Stimulated activated CD4-positive, alpha-beta T cell treated with anti-CD3 and anti-CD28 coated beads, Interleukin-1b, Interleukin-23, amount 100 ng/mL, for 4 hours (primary cell): ENCODE data around the gene AKR1C1.
"Not testable (repeated sequence)": the region's sequence is repeated elsewhere in the genome, so short reads cannot be mapped to it uniquely, and the experiment has no call there.

Source experiments
- DNase-seq, 2 donors: peaks; one replicate each; pipeline ENCODE4 v3.0.0-alpha.2; 2020; ENCODE audit warnings: low read depth in 2 of 2

Gene AKR1C1

DNA sequence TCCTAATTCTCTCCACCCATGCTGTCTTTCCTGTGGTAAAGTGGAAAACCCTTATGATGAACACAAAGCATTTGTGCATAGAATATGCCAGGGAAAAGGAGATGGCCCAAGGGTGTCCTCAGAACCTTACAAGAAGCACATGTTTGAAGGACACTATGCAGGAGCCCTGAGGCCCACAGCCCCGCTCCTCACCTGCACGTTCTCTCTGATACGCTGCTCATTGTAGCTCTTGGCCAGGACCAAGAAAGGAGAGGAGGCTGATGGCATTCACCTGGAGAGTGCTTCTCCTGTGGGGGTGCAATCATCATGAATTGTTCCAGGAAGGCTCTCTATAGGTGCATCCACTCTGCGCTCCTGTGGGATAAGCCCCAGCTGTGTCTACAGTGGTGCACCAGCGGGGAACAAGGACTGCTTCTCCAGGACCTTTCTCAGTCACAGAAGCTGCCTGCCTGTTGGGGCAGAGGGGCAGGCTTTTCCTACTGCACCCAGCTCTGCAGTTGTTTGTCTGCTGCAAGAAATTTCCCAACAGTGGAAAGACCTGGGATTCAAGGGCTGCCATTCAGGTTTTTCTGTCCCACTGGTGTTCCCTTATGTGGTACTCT lies 20.5 kb downstream of the AKR1C1 start:
- DNase-seq = no peak

DNA sequence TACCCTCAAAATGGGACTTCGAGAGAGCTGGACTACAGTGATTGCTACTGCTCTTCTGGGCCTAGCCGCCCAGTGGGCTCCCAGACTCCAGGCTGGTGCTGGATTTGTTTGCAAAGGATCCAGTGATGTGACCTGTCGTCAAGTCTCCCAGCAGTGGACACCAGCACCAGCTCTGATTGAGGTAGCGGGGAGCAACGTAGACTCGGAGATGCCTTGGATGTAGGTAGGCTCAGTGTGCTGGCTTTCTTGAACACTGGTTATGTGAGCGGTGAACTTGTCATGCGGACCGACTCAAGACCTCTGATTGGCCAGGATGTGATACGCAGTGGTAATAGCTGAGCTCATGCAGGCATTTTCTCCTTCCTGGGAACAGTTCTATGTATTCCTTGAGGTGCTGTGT lies 21.0 kb downstream of the AKR1C1 start:
- DNase-seq = no peak

DNA sequence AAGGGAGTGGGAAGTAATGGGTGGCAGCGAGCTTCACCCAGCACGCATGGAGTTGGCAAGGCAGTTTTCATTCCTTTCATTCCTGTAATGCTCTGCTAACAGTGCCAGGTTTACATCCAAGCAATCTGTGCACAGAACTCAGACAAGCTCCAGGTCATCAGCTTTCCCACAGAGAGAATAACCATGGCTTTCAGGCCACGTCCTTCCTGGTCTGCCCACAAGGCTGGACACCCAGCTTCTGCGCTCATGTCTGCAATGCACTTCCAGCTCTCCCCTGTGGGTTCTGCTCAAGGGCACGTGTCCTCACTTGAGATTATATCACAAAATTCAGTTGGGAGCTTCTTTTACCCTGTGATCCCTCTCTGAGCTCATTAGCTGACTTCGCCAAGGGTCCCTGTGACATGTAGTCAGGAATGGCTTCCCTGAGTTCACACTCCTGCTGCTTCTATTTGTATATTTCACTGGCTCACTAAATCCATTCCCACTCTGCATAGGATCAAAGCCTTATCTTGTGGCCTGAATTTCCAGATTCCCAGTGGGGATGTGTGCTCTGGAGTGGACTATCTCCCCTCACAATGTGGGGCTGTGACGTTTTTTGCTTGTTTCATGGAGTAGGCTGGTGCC lies 21.9 kb downstream of the AKR1C1 start:
- DNase-seq = no peak

DNA sequence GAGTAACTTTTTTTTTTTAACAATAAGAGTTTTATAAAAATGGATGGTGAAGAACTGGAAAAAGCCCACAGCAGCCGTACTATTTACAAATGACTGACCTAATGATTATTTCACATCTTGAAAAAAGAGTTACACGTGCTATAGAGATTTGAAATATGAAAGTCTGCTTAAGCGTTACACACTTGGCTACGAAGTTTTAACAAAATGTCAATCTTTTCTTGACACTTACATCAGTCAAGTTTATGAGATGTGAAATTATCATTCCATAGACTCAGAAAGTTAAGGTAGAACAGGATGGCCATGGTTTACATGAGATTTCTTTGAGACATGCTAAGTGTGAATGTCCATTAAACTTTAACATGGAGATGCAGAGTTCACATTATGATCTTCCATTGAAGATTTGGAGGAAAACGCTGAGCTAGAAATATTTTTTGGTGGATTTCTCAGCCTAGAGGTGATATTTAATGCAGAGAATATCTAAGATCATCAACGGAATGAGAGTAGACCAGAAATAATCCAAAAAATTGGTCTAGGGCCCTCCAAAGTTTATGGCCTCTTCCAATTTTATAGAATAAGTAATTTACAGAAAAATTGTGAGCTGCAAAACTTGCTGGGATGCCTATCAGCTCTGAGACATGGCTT lies 24.9 kb downstream of the AKR1C1 start:
- DNase-seq = not testable (repeated sequence)

GRCh38 chr10:4990217-4990616 lies 27.0 kb downstream of the AKR1C1 start:
- DNase-seq = no peak

DNA sequence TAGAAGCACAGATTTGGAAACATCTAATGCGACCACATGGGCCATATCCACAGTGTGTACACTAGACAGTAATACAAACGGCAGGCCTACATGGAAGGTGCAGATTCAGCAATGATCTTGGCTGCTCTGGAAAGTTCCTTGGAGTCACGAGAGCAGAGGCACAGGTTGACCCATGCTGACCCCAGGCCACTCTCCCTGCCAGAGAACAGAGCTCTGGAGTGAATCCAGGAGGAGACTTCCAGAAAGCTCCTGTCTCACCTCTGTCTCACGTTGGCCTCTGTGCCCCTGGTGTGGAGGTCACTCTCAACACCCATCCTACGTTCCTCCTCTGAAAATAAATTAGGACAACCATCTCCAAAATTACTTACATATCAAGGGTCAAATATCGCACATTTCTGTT lies 28.2 kb downstream of the AKR1C1 start:
- DNase-seq = not testable (repeated sequence)

- DNase-seq = not testable (repeated sequence)
These were observed 29.3 kb downstream of the AKR1C1 start for GRCh38 chr10:4992564-4992963.

DNA sequence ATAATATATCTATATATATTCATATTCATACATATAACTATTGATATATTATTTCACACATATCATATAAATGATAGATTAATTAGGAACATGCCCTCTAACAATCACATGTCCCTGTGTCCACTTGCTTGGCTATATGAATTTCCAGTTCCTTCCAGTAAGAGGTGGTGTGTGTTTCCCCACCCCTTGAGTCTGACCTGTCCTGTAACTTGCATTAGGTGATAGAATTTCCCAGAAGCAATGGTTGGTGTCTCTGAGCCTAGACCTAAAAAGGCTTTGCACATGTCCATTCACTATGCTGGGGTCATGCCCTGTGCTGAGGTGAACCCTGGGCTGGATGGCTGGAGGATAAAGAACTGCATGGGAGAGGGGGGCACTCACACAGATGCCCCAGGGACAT lies 31.0 kb downstream of the AKR1C1 start:
- not testable (repeated sequence) for DNase-seq

DNA sequence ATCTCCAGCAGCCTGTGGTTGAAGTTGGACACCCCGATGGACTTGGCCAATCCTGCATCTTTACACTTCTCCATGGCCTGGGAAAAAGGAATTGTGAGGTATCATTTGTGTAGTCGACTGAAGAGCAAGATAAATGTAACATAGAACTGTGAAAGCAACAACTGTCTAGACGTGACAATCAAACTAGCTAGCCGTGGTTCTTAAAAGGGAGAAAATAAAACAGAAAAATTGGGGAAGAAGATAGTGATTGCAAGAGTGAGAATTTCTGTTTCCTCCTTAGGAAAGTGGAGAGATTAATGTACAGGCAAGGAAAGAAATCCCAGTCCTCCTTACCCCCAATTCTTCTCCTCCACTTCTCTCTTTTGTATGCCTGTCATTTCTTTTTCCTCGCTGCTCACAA lies 35.5 kb downstream of the AKR1C1 start:
- no peak for DNase-seq

DNA sequence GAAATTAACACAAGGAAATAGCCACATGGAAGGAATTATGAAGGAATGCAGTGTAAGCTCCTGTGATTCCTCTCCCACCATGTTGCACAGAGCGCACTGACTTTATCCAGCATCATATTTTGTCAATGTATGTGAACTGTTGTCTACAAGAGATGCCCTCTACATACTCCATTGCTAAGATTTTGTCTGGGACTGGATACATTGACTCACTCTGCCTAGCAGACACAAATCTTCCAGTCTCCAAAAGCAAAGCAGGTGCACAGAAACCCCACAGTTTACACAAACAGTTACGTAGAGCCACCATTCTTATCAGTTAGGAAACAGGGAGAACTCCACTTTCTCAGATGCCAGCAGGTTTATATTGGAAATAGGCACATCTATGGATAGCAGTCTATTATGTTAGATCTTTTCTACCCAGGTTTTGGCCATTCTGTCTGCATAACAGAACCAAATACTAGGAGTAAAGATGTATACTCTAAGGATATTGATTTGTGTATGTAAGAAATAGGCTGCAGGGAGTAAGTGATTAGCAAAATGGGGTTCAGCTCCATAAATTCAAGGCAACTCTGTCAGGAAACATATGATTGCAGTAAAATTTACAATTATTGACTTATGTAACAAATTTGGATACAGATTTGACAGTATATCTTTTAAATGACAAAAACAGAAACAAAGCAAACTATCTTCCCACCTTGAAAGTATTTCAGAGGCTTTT lies 39.0 kb downstream of the AKR1C1 start:
- DNase-seq = no peak

- not testable (repeated sequence) for DNase-seq
These were observed 40.2 kb downstream of the AKR1C1 start, which contains the start of gene AKR1C2 for GRCh38 chr10:5003127-5004029. Gene AKR1C2, minus strand, starts transcription at chr10:5003857. Its CDS starts 22 bp downstream, at chr10:5003835.

- DNase-seq = not testable (repeated sequence)
These were observed 40.8 kb downstream of the AKR1C1 start for GRCh38 chr10:5004030-5004385.

GRCh38 chr10:5004501-5004900 lies 41.3 kb downstream of the AKR1C1 start:
- not testable (repeated sequence) for DNase-seq

DNA sequence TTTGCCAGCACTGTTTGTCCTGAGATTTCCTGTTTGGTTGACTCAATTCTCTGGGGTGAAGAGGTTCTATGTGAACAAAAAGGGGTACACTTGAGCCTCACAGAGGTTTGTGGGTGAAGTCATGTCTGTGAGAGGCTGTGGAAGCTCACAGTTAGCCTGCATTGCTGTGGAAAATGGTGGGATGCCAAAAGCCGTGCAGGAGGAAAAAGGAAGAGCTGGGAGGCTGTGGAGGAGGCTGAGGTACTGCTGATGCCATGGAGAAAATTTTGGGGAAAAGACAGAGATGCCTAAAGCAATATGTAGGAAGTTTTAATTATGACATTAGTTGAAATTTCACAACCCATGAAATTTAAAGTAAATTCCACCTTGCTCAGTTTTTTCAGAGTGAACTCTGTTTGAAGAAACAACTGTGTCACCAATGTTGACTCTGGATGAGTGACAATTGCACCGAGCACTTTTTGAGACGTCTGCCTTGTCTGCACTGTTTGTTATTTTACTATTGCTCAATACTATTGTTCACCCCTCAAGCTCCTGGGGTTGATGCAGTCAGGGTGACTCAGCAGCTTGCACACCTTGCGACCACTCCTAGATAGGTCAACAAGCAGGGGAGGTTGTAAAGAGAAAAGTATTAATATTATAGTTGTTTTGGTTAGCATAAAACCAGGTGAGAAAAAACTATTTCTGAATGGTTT lies 45.8 kb downstream of the AKR1C1 start:
- DNase-seq = not testable (repeated sequence)

DNA sequence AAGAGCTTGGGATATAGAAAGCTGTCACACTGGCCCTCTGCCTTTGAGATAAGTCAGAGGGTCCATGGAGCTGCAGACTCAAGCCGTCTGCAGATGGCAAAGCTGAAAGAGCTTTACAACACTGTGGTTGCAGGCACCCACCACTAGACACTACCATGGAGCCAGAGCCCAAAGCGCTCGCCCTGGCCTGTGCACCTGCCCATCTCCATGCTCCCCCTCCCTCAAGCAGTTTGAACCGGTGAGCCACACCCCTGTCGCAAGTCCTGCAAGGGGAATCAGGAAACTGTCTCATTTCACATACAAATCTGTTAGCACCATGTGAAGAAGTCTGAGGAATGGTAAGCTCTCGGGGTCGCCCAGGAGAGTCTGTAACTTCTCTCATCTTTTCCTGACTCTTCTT lies 46.8 kb downstream of the AKR1C1 start:
- DNase-seq = not testable (repeated sequence)

GRCh38 chr10:5011392-5011791 lies 48.2 kb downstream of the AKR1C1 start:
- DNase-seq = not testable (repeated sequence)

DNA sequence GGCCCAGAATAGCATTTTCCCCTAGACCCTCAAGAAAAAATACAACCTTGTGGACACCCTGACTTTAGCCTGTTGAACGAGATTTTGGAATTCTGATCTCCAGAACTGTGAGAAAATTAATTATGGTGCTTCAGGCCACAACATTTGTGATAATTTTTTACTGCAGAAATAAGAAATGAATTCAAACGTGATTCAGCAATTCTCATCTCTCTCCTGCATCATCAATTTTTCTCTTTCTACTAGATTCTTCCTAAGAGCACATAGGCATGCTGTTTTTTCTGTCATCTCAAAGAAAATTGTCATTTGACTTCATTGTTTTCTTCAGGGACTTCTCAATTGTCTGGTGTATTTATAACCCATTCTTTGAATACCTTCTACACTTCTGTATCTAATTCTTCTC lies 49.4 kb downstream of the AKR1C1 start:
- DNase-seq = no peak

GRCh38 chr10:5013385-5013784 lies 50.2 kb downstream of the AKR1C1 start:
- DNase-seq = no peak

- DNase-seq = not testable (repeated sequence)
These were observed 51.1 kb downstream of the AKR1C1 start for GRCh38 chr10:5014200-5014910.

DNA sequence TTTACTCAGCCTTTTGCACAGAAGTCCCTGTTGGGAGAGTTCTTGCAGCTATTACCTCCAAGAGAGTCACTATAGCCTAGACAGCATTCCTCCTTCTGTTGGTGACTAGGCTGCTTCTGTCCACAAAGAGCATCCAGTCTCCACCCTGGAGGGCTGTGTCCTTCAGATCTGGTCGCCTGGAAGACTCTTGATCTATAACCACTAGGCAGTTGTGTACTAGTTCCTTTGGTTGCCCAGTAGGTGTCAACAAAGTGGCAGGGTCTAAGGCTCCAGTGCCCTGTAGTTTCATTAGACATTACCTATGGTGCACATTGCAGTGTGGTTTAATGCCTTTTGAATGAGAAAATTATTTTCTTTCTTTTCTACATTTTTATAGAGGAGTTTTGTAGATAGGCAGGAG lies 51.7 kb downstream of the AKR1C1 start:
- no peak for DNase-seq
